ENCODE results near the gene SERPINB13.

SERPINB13 gene, protein sequence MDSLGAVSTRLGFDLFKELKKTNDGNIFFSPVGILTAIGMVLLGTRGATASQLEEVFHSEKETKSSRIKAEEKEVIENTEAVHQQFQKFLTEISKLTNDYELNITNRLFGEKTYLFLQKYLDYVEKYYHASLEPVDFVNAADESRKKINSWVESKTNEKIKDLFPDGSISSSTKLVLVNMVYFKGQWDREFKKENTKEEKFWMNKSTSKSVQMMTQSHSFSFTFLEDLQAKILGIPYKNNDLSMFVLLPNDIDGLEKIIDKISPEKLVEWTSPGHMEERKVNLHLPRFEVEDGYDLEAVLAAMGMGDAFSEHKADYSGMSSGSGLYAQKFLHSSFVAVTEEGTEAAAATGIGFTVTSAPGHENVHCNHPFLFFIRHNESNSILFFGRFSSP

DNA sequence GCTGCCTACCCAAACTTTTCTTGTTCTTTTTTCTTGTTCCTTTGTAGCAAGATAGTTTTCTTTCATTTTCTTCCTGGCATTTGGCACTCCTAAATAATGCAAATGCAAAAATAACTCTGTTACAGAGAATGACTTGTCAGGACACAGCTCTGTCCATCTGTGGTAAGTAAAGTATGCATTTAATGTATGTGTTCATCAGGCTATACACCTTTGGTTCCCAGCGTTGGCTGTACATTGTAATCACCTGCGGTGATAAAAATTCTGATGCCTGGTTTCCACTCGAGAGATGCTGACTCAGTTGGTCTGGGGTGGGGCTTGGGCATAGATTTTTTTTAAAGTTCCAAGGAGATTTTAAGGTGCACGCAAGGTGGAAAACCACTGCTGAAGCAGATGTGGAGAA is at the start of gene SERPINB13:
TSS of gene SERPINB13 (plus strand) at position 378 of the 400 bp plus-strand sequence. CDS start 1,325 bp downstream, outside the sequence.
- DNase-seq = no peak

DNA sequence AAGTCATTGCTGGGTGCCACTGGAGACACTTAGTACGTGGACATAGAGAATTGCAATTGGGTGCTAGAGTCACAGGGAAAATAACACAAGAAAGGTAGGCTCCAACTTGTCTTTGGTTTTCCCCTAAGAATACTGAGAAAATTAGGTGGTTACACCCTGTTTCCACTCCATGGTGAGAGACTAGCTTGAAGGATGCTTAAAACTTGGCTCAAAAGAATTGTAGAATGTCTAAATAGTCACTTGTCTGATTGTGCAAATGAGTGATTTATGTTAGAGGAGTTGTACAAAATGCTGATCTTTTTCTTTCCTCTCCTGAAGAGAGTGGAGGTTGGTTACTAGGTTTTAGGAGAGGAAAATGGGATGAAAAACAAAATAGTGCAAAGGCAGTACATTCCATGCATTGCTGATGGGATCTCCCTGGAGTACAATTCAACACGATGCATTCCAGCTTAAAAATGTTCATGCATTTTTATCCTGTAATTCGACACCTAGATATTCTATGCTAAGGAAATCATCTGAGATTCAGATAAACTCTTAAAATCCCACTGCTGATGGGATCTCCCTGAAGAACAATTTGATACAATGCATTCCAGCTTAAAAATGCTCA is 47.1 kb upstream of the SERPINB13 start:
- no peak for DNase-seq

GRCh38 chr18:63542069-63542468 is 45.1 kb upstream of the SERPINB13 start, which contains the start of gene SERPINB12:
Gene SERPINB12 (plus strand): TSS chr18:63542369. CDS start chr18:63556160, 13,791 bp downstream.
- no peak for DNase-seq

GRCh38 chr18:63544017-63544416 is 43.1 kb upstream of the SERPINB13 start:
- DNase-seq = no peak

DNA sequence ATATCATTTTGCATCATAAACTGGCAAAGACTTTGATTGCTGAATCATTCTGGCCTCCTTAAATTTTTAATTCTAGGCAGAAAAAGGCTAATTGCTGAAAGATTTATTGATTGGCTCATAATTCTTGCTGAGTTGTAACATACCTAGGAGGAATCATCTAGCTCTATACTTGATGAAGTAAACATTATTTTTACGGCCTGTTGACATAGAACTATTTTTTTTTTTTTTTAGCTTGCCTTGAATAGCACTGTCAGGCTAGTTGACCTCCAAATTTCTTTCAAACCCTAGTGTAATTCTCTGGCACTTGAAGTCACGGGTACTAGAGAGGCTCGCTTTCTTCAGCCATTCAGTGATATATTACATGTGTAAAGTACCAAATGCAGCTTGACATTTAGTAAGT is 42.1 kb upstream of the SERPINB13 start:
- DNase-seq = no peak

DNA sequence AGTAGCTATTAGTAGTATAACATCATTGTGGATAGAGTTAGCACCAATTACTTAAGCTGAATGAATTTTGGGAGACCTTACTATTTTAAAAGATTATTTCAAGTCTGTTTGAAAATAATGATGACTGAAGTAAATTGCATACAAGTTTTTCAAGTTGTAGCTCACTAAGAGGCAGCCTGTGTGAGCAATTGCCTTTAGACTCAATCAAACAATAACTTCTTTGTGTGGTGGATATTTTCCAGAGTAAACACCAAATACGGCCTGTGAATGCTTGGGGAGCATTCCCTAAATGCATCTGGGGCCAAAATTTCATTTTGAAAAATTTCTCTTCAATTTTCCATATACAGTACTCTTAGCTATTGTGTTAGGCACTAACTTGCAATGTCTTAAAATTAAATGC is 37.1 kb upstream of the SERPINB13 start:
- no peak for DNase-seq

DNA sequence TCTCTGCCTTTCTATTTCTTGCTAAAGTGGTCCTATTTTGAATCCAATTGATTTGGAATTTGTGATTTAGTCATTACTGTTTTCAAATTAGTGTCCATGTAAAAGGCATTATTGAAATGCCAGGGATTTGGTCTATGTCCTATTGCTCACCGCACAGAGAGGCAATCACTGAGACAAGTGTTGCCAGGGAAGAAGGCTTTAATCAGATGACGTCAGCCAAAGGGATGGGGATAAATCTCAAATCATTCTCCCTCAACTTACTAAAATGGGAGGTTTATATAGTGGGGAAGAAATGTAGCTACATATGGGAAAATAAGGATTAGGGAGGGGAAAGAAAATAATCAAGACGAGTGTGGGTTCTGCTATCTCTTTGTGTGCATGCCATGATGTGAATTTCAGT is 35.4 kb upstream of the SERPINB13 start:
- DNase-seq = no peak

GRCh38 chr18:63552581-63552980 is 34.6 kb upstream of the SERPINB13 start:
- DNase-seq = no peak

GRCh38 chr18:63553081-63553480 is 34.1 kb upstream of the SERPINB13 start:
- no peak for DNase-seq

GRCh38 chr18:63559567-63560491 is 27.3 kb upstream of the SERPINB13 start:
- DNase-seq = no peak

DNA sequence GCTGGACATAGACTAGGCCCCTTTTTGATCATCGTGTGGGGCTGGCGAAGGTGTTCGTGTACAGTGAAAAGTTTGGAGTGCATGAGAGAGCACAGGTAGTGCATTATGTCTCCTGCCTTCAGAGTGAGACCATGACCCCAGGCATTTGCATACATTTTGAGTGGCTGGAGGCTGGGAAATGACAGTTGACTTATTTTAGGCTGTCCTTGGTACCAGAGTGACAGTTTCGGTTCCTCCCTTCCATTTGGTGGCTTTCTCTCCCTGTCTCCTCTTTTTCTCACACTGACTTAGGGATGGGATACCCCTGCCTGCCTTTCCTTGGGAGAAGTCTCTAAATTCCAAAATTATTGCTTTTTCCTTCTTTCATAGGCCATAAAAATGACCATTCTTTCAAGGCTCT is 24.9 kb upstream of the SERPINB13 start:
- no peak for DNase-seq

DNA sequence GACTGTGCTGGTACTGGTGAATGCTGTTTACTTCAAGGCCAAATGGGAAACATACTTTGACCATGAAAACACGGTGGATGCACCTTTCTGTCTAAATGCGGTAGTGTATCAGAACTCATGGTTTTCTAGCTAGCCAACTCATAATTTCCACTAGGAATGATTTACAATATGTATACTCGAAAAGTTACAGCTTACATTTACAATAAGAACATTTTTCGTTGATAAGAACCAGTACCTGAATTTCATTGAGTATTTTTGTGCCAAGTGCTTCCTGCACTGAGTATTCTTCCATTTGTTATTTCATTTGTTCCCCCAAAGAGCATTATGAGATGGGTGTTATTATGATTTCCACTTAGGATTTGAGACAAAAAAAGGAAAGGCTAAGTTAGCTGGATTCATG is 23.1 kb upstream of the SERPINB13 start:
- no peak for DNase-seq

DNA sequence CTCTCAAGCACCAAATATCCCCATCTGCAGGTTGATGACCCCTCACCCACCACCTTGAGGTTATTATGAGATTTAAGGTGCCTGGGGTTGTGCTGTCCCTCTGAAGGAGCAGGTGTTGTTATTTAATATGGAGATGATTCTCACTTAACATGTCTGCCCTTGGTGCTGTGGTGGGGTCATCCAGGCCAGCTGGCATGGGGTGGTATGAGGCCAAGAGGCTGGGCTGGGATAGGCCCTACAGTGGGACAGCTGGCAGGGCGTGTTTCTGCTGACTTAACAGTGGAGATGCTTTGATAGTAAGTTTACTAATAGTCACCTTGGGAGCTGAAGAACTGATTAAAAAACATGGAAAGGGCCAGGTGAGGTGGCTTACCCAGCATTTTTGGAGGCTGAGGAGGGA is 22.6 kb upstream of the SERPINB13 start:
- DNase-seq = no peak

DNA sequence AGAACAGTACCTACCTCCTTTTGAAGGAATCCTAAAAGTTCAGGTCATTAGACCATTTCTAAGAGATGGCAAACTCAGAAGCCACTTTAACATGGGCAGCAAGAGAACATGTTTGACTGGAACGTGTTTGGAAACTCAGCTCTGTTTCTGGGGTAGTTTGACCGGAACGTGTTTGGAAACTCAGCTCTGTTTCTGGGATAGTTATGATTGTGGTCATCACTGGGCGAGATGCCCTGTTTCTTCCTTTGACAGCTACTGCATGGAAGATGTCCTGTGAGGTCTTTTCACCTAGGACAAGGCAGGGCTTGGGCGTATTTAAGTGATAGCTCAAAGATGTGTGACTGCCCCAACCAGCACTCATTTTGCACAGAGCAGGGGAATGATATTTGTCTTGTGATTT is 19.9 kb upstream of the SERPINB13 start:
- no peak for DNase-seq

DNA sequence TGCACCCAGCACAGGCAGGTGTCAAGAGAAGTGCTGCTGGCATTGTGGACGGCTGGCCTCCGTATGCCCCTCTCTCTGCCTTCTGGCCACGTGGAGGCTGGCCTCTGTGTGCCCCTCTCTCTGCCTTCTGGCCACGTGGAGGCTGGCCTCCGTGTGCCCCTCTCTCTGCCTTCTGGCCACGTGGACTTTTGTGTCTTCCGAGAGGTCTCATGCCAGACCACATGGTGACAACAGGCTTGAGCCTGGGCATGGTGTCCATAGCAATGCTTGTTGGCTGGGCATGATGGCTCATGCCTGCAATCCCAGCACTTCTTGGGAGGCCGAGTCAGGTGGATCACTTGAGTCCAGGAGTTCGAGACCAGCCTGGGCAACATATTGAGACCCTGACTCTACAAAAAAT is 19.3 kb upstream of the SERPINB13 start:
- no peak for DNase-seq

- no peak for DNase-seq
Measured at GRCh38 chr18:63570721-63571120, 16.4 kb upstream of the SERPINB13 start.

DNA sequence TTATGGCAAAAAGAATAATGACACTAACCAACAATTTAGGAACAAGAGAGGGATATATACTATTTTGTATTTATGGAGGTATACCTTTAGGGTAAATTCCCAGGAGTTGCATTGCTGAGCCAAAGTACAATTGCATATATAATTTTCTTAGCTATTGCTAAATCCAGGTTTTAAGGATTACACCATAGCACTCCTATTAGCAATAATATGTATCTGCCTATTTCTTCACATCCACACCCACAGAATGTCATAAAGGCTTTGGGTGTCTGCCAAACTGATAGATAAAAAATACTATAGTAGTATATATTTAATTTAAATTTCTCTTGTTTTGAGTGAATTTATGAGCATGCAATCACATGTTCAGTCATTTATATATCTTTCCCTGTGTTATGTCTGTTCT is 11.5 kb upstream of the SERPINB13 start:
- DNase-seq = no peak

DNA sequence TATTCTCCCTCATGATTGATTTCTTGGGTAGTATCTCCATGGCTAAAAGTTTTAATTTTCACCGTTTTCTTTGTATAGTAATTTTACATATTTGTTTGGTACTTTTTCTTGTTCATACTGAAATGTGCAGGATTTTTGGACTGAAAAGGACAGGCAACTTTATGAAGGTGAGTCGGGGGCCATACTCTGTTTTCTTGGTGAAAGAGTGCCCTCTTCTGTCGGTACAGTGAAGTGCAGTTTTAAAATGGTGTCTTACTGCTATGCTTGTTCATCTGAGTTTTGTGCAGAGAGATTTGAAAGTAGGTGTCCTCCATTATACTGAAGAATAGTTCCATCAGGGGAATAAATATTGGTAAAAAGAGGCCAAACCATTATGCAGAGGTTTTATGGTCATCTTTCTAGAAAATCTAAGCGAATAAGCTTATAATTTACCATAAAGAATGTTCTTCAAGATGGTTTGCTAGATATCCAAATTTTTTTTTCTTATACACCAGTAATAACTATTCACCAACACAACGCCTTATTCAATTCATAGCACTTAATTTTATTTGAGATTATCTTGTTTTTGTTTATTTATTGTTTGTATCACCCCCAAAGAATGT is 8.7 kb upstream of the SERPINB13 start:
- no peak for DNase-seq

DNA sequence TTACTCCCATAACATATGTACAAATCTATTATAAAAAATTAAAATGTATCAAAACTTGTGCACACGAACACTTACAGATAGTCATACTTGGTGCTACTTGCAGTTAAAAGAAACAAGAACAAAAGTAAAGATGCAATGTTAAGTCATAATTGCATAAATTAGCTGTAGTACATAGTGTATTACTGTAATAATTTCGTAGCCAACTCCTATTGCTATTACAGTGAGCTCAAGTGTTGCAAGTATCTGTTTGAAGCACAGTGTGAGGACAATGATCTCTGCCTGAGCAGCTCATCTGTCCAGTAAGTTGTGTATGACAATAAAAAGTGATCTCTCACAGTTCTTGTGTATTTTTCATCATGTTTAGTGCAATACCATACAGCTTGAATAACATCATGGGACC is 7.5 kb upstream of the SERPINB13 start:
- no peak for DNase-seq

DNA sequence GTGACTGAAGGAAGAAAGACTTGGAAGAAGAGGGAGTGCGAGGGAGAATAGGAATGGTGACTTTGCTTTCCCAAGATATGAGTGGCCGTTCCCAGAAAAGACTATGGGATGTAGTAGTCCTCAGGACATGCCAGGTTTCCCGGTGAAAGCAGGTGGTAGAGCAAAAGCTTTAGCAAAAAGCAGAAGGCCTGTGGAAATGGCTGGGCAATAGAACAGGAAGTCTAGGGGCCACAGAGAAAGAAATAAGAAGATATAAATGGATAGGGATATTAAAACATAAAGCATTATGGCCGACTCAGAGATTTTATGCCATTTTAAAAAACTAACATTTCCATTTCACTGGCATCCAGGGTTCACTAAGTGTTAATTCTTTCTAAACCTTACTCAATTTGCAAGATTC is 1.2 kb upstream of the SERPINB13 start:
- no peak for DNase-seq

DNA sequence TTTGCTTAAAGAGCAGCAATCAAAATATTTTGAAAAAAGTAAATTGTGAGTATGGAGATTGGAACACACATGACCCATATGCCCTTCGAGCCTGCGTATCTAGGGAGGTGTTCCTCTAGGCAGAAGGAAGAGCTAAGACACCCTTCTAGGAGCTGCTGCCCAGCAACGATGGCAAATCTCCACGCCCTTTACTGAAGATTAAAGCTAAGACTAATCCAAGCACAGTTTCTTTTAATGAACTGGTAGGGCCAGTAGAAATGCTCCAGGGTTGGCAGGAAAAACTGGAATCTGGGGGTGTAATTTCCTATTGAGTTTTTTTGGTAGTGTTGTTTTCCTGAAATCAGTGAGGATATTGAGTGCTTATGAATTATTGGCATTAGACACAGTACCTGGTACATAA is 712 bp upstream of the SERPINB13 start:
- DNase-seq = no peak

DNA sequence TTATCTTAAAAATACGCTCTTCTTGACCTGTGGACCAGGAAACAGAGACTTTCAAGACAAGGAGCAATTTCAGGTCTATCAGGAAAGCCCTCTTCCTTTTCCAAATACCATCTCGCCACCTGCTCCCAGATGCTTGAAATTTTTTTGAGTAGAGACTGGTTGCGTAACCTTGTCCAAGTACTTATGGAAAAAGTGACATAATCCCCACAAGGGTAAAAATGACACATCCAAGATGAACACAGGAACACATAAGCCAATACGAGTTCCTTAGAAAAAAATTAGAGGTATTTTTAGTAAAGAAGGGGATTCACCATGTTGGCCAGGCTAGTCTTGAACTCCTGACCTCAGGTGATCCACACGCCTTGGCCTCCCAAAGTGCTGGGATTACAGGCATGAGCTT is 1.8 kb downstream of the SERPINB13 start:
- no peak for DNase-seq

DNA sequence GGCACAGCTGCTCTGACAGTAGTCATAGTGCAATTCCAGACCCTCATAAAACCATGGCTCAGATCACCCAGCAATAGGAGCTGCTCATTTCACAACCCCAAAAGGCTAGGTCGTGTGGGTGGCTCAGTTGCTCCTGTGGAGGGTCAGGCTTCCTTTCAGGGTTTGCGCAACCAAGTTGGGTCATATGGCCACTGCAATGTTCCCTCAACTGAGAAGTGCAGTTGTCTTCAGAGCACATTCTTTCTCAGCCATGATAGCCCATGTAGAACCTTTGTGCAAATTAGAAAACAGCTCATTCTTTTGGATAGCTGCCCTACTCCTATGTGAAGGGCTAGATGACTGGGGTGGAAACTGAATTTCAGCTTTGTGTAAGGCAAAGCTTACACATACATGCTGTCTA is 3.2 kb downstream of the SERPINB13 start:
- DNase-seq = no peak
